GM21619 (cell line): ENCODE measurements around the gene PIP5K1B.

ENCODE experiments used
- ATAC-seq: cut with Tn5 transposase; IDR thresholded peaks from one replicate; pipeline ENCODE4 v1.9.1; 2021; ENCODE audit not compliant: unreplicated experiment

PIP5K1B gene

DNA sequence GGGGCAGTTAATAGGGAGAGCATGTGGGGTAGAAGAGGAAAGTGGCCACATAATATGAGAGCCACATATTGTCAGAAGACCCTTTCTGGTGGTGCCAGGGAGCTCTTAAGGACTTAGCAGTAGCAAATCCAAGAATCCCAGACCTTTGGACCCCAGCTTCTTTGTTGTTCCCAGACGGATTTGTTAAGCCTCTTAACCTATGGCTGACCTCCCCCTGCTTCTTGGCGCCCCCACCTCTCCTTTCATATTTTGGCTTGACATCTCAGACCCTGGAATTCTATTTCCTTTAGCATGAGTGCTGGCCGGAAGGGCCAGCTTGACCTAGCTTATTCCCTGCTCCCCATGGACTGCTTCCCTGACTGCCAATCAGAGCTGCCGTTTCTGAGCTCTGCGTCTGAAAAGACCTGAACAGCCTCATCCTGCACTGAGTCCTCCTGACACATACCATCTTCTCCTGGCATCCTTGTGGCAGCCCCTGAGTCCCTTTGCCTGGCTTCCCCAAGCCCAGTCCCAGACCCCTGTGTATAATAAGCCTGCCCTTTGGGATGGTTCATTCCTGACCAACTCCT is 192.6 kb downstream of the PIP5K1B start:
- no peak for ATAC-seq

DNA sequence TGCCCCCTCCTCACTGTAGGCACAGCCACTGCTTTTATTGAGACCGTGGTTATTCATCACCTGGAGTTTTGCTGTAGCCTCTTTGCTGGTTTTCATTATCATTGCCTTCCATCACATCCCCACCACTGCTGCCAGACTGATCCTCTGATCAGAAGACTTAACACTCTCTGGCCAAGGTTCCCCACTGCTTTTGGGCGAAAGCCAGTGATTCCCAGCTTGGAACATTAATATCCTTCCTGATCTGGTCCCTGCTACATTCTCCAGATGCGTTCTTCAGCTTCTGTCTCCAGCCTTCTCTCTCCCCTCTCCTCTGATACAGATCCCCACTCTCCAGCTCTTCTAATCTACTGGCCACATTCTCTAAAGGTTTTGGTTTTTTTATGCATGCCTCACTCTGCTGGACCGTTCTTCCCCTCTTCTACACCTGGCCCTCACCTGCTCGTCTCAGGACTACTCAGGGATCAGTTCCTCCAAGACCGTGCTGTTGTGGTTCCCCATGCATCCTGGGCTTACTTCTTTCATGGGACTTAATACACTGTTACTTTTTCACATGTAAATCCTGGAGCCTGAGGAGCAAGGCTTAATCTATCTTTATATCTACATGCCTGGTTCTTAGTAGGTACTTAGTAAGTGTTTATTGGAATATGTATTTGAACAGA is 193.9 kb downstream of the PIP5K1B start:
- no peak for ATAC-seq

DNA sequence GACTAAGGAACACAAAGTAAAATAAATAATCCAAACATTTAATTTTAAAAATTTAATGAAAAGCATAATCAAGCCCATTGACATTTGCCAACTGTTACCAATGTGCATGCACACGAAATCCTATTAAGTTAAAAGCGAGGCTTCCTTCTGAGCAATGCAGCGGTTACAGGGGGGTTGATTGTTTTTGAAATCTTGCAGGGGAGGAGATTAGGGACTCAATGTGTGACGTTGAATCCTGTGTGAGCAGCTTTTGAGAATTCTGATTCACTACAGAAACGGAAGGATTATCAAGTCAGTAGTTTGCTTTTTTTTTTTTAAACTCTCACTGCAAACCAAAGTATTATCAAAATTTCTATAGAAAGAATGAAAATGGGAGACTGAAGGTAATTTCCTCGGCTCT is 199.4 kb downstream of the PIP5K1B start:
- no peak for ATAC-seq

DNA sequence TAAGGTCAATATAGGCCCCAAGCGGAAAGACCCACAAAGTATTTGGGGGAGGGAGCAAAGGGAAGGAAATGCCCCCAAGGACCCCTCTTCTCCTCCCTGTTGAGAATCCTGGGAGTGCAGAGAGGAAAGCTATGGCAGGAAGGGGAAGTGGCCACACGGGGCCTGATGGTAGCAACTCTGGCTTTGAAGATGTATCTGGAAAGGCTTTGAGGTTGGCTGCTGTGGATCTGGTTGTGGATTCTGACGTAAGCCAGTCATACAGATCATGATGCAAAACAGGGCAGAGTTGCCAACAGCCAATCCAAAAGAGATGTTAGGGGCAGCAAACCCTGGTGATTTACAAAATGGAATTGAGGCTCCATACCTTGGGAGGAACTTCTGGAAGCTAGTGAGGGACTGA is 200.1 kb downstream of the PIP5K1B start:
- ATAC-seq, result no peak

DNA sequence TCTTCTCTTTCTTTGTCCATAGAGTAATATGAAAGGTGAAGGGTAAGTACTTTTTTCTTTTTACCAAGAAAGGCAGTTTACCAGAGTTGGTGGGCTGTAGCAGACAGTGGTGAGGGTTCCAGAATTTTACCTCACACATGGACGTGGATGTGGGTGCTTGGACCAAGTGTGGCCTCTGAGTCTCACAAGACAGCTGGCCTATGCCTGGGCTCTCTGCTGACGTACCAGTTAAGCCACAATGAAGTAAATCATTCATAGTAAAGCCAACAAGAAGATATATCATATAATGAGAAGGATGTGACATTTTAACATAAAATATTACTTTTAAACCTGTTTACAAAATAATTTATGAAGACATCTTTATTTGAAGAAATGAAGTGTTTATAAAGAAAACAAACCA is 202.9 kb downstream of the PIP5K1B start:
- ATAC-seq, result no peak

DNA sequence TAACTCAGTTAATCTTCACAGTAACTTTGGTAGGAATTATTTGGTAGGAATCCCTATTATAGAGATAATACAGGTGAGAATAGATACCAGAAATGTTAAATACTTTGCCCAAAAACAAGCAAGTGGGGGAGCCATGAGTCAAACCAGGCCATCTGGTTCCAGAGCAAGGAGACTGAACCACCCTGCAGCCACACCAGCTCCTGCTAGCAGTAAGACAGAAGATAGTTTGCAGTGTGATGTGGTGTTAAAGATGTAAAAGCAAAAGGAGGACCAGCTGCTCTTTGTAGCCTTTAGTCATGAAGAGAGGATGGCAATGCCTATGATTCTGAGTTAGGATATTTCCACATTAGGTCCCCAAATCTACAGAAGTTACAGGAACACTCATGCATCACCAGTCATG is 207.5 kb downstream of the PIP5K1B start:
- no peak for ATAC-seq

DNA sequence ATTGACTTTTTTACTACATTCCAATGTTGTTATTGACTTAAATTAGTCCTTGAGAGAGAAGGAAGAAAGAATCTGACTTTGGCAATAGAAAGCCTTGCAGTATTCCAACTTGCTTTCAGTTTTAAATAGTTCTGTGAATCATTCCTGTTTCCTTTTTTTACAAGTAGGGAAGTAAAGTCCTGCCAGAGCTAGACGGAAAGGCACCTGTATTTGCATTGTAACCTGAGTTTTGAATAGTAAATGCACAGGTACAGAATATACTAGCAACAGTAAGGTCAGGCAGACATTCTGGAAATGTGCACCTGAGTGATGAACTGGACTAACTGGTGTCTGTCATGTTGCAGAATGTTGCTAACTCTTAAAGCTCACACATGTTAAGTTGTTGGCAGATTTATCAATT is 208.0 kb downstream of the PIP5K1B start:
- ATAC-seq, result no peak

DNA sequence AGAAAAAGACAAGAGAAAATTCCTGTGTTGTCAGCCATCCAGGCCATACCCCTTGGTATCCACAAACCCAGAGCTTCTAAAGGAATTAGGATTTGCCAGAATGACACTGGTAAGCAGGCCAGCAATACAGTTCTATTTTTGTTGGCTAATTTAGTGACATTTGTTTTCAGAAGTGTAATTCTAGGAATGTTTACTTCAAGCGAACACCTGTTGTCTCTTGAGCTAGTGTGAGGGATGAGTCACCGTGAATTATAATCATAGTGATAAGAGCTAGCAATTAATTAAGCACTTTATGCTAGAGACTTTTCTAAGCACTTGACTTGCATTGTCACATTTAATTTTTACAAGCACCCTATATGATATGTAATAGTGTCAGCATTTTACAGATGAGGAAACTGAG is 209.7 kb downstream of the PIP5K1B start:
- ATAC-seq, result no peak

DNA sequence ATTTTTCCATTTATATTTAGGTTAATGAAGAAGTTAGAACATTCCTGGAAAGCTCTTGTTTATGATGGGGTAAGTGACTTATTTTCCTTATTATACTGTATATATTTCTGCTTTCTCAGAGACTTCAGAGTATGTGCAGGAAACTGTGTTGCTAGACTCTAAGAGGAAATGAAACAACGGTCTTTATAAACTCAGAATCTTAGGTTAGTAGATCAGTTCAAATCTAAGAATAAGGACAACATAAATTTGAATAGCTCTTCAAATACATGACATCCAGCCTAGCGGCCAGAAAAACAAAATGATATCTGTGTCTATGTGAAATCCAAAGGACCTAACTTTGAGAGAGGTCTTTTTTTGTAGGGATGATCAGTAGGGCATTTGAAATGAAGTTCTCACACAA is 214.6 kb downstream of the PIP5K1B start:
- ATAC-seq, result peak; percentile 42

DNA sequence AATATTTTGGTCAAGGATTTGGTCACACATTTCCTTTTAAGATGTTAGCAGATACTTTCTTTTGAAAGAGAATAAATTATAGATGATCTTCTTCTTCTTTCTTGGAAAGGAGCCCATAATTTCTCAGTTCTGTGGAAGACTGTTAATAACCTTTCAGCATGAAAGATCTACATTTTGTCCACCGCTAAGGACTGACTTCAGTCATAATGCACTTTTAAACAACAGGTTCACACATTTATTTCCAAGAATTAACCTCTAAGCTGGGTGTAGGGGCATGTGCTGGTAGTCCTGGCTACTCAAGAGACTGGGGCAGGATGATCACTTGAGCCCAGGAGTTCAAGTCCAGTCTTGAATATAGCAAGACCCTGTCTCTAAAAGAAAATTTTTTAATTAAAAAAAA is 215.9 kb downstream of the PIP5K1B start:
- ATAC-seq, result no peak

DNA sequence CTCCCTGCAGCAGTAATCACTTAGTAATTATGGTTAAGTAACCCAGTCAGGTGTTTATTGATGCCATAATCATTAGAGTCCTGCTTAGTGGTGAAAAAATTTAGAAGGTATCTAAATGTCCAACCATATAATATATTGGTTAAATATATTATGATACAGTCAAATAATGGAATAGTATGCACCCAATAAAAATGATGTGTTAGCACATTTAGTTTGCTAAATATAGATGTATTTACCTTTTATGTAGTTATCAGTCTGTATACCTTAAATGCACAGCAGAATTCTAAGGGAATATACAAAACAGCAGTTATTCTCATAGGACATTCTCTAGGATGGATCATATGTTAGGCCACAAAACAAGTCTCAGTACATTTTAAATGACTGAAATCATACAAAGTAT is 218.4 kb downstream of the PIP5K1B start:
- ATAC-seq, result no peak

DNA sequence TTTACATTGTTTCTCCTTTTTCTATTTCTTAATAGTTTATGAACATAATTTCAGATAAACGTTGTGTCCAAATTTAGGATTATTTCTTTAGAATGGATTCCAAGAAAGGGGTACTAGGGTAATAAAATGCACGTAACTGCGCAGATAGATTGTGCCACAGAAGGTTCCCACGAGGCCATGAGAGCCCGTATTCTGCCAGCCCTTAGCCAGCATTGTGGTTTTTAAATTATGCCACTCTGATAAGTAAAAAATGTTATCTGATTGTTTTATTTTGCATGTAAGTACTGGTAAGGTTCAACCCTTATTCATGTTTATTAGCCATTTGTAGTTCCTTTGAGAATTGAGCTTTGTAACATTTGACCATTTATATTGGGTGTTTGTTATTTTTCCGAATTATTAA is 220.1 kb downstream of the PIP5K1B start:
- ATAC-seq, result no peak

DNA sequence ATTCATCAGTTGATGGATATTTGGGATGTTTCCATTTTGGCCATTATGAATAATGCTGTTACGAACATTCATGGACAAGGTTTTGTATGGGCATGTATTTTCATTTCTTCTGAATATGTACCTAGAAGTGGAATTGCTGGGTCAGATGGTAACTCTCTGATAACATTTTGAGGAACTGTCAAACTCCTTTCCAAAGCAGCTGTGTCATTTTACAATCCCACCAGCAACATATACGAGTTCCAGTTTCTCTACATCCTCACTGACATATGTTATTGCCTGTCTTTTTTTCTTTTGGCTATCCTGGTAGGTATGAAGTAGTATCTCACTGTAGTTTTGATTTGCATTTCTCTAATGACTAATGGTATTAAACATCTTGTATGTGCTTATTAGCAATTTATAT is 222.1 kb downstream of the PIP5K1B start:
- ATAC-seq, result no peak

DNA sequence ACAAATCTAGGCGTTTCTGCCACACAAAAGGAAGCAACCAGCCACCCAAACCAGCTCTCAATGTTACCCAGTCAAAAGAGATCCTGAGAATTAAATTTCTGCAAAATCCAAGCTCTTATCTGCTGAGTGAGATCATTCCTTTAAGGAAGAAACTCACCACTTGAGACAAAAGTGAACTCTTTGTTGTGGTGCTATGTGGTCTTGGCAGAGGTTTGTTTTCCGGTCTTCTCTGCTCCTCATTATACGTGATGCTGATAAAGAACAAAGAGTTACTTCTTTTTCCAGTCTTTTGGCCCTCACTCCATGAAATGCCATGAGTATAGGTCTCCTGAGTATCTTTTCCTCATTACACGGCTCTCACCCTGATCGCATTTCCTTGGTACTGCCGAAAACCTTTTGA is 226.8 kb downstream of the PIP5K1B start:
- no peak for ATAC-seq

DNA sequence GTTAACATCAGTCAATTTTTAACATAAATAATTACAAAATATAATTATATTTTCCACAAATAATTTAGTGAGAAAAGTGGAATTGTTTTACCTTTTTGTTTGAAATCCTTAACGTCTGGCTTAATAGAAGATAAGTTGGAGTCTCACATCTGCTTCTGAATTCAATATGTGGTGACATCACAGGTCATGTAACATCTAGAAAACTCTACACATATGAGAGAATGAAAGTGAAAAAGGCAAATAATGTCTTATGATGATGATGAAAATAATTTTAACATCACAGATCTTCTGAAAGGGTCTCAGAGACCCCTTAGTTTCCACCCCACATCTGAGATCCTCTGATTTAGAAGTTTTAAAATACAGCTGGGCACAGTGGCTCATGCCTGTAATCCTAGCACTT is 227.4 kb downstream of the PIP5K1B start:
- ATAC-seq, result no peak

DNA sequence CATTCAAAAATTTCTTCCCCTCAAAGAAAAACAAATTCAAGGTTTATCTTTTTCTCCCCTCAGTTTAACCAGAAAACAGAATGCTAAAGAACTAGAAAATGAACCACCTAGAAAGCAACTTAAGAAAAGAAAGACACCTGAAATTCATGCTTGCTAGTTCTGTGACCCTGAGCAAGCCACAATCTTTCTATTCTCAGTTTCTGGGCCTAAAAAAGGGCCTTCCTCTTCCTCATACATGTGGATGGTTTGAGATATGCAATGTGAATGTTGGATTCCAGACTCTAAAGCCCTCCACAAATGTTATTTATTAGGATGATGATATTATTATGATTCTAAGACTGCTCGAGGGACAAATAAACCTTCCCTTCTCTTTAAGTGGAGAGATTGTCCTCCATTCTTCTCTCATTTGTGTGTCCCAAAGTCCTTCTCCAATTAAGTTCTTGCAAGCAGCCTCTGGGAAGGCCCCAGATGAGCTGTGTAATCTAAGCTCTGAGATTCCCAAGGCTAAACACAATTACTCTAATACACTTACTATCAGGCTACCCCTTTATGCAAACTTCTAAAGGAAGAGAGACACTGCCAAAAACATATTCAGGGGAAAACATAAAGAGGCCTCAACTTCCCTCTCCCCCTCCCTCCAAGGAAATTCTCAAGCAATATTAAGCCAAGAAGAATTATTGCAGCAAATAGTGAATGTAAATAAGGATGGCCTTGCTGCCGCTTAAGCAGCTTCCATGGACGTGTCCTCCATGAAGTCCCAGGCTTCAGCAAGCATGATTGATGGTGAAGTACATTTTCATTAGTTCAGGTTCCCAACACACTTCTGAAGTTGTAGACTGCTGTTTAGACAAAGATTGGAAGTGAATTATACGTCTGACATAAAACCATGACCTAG is 228.6 kb downstream of the PIP5K1B start:
- peak; percentile 95 for ATAC-seq

DNA sequence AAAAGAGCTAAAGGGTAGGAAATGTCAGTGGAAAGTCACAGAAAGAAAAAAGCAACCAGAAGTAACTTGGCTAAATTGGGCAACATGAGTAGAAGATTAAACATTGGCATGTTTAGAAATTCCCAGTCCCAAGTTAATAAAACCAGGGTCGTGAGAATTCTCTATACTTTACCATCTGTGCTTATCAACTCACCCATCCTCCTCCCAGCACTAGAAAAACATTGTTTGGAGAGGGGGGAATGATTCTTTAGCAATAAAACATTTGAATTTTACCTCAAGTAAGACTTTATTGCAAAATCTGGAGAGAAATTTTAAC is 229.2 kb downstream of the PIP5K1B start:
- ATAC-seq, result no peak

DNA sequence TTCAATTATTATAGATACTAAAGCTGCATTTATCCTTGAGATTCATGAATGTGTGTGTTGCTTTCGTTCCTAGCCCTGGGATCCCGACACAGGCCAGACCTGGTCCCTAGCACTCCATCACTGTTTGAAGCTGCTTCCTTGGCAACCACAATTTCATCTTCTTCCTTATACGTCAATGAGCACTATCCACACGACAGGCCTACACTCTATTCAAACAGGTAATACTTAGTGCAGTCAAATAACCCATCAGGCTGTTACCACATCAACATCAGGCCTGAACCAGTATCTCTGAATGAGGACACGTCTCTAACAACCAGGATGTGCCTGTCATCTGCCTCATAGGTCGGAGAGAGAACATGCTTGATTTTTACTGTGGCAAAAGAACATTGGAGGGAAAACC is 235.5 kb downstream of the PIP5K1B start:
- ATAC-seq, result no peak

DNA sequence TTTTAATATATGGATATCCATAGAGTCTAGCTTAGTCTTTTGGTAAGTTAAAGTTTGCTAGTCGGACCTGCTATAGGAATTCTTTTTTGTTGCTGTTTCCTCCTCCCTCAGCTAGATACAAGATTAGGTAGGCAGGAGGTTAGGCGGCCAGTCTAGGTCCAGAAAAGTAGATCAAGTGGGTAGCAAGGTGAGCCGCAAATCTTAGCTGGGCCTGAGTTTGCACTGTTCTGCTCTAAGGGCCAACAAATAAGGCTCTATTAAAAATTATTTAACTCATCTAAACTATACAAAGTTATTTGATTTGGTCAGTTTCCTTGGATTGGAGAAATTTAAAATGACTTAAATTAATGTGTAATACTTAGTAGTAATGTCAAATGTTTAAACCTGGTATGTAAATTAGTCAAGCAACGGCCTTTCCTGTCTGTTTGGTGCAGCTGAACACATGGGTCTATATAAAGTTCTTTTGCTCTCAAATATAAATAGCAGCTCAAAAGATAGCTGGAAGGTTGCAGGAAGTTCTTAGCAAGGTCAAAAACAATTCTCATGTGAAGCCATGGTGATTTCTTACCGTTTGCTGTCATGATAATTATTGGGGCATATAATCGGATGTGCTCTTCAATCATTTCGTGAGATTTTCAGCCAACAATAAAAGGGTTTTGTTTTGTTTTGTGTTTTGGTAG is 236.9 kb downstream of the PIP5K1B start:
- no peak for ATAC-seq

DNA sequence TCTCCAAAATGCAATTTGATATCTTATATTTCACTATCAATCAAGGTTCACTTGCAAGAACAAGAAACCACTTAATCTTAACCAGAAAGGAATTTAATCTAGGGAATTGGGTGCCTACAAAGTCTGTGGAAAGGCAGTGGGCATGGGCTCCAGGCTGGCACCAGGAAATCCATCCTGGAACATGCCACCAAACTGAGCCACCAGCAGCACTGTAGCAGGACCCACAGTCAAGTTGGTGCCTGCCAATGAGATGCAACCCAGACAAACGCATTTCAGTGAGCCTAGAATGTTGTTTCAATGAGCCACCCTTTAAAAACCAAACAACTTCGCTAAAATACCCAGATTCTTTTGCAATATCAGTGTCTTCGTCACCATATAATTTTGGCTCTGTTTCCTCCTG is 237.8 kb downstream of the PIP5K1B start:
- no peak for ATAC-seq

DNA sequence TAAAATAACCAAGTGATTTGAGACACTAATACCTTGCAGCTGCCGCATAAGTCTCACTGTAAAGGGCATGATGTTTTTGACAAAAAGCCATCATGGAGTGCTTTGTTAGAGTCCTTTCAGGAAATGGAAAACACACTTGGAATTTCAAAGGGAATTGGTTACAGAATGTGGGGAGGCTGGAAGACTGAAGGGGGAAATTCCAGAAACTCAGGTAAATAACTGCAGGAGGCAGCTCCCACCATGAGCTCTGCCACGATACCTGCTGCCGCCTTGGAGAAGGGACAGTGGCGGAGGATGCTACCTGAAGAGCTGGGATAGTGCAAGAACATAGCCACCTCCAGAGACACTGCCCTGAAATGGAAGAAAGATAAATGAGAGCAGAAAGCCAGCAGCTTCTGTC is 242.0 kb downstream of the PIP5K1B start:
- ATAC-seq, result no peak
